Astrocyte of the spinal cord (primary cell): ENCODE data around the gene CUL1.

Source experiments
- DNase-seq: peaks from one replicate; pipeline ENCODE4 v3.0.0; 2011; ENCODE audit warnings: low read depth, low spot score
- H3K4me3 ChIP-seq: 2 replicates; pipeline ENCODE4 v1.5.1; 2011; ENCODE audit warnings: low read depth, mild to moderate bottlenecking, low read length, moderate library complexity
- in situ Hi-C: cut with HindIII; loops from 2 replicates; pipeline ENCODE4 v1.10.0; 2017; ENCODE audit warnings: low sequenced_read_pairs
- TF ChIP-seq, protein P1 (sequence below): IDR thresholded peaks from 2 replicates; pipeline ENCODE4 v1.5.1; 2012; ENCODE audit warnings: low read depth, mild to moderate bottlenecking, low read length, inconsistent platforms

CUL1 gene

DNA sequence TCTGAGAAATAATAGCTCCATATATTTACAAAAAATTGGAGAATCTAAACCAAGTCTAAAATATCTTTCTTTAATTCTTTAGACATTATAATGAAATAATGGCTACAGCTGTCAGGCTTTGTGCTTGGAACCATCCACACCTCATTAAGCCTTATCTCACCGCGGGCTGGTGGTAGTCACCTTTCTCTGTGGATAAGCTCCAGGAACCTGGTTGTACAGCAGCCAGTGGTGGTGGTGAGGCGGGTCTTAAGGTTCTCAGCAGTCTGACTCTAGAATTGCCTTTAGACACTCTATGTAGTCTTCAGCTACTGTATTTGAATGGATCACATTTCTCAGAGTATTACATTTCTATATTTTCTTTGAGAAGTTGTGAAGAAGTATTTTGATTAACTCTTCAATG is 34.2 kb downstream of the CUL1 start:
- TF ChIP-seq, protein P1, sequence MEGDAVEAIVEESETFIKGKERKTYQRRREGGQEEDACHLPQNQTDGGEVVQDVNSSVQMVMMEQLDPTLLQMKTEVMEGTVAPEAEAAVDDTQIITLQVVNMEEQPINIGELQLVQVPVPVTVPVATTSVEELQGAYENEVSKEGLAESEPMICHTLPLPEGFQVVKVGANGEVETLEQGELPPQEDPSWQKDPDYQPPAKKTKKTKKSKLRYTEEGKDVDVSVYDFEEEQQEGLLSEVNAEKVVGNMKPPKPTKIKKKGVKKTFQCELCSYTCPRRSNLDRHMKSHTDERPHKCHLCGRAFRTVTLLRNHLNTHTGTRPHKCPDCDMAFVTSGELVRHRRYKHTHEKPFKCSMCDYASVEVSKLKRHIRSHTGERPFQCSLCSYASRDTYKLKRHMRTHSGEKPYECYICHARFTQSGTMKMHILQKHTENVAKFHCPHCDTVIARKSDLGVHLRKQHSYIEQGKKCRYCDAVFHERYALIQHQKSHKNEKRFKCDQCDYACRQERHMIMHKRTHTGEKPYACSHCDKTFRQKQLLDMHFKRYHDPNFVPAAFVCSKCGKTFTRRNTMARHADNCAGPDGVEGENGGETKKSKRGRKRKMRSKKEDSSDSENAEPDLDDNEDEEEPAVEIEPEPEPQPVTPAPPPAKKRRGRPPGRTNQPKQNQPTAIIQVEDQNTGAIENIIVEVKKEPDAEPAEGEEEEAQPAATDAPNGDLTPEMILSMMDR, result no peak
- in situ Hi-C loops, result no loop called here
- H3K4me3 ChIP-seq, result no peak overlapping the region
- no peak for DNase-seq

DNA sequence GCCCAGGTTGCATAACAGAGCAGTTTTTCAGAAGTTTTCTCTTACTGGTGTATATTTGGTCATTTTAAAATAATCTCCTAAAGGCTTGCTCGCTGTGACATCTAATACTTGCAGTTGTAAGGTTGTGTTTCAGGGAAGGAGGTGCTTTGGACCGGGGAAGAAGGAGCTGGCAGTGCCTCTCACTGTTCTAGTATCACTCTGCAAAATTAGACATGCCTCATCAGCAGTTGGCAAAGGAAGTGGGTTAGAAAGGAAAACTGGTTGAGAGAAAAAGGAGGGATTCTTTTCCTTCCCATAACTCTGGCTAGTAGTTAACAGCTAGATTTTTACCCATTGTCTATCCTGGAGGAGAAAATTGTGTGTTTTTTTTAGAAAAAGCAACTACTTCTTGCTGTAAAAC is 34.8 kb downstream of the CUL1 start:
- DNase-seq, result no peak
- TF ChIP-seq, protein P1, result no peak
- in situ Hi-C loops, result no loop called here
- no peak overlapping the region for H3K4me3 ChIP-seq

DNA sequence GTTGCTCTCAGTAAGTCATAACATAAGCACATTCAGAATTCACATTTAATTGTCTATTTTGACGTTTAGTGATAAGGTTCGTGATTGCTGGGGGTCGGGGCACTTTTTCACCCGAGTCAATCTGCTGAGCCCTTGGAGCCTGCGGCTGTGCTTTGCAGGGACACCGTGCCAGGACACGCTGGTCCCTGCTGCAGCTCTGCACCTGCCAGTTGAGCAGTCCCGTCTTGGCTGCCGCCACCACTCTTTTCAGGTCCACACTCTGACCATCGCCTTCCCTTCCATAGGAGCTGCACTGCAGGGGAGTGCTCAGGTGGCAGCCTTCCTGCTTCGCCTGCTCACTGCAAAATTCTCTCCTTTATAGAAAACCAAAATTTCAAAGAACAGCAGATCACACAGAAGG is 36.4 kb downstream of the CUL1 start:
- in situ Hi-C loops, result no loop called here
- TF ChIP-seq, protein P1, result no peak

DNA sequence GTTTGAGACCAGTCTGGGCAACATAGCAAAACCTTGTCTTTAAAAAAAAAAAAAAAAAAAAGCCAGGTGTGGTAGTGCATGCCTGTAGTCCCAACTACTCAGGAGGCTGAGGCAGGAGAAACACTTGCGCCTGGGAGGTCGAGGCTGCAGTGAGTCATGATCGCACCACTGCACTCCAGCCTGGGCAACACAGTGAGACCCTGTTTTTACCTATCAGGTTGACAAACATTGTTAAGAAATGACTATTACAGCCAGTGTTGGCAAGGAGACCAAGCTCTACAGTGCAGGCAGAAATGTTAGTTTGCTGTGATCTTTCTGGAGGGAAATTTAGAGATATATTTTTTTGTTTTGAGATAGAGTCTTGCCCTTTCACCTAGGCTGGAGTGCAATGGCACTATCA is 37.3 kb downstream of the CUL1 start:
- H3K4me3 ChIP-seq, result no peak overlapping the region
- TF ChIP-seq, protein P1, result no peak
- in situ Hi-C loops, result no loop called here
- no peak for DNase-seq

More for the DNA sequence above, 36.4 kb downstream of the CUL1 start:
- no peak for DNase-seq
- no peak overlapping the region for H3K4me3 ChIP-seq

DNA sequence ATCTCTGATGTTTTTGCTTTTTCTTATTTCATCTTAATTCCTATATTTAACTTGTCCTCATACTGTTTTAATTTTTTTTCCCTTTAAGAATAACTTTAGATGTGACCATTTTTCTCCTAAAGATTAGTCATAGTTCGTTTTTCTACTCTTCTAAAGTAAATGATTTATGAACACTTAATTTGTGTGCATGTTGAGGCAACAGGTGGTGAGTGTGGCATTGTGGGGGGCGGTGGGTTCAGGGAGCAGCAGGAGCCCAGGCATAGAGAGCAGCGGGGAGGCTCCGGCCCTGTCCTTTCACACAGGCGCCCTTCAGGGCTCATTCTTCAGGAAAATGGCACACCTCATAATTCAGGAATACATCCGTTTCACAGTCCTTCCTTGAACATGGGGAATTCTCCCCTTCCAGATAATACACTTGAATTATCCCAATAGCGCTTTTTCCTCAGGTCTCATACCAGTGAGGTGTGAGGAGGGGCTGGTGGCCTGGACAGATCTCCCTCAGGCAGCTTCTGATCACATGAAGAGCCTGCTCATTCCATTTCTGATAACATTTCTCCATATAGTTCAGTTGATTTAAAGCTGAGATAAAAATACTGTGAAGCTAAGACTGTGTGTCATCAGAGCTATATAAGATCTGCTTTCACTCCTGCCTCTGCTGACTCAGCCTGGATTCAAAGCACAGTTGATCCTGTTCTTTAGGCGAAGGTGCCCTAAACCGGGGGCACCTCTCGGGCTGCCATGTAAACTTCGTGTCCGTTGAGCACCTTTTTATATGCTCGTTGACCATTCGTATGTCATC is 40.2 kb downstream of the CUL1 start:
- TF ChIP-seq, protein P1, result no peak
- H3K4me3 ChIP-seq, result no peak overlapping the region
- DNase-seq, result no peak
- in situ Hi-C loops, result no loop called here

DNA sequence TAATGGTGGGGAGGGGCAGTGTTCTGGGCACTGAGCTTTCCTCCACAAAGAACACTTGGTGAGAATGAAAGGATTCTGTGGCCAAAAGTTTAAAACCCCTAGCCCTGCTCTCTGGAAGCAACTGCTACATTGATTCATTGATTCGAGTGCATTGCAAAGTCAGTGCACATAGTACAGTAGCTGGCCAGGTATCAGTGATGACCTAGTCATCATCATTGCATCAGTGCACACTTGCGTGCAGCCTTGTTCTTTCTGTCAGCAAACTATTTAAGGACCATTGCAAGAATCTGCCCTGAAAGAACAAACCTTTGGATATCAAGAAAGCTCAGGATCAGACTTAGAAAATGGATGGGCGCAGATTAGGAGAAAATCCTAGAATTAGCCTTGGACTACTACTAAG is 47.4 kb downstream of the CUL1 start:
- DNase-seq, result no peak
- TF ChIP-seq, protein P1, result no peak
- in situ Hi-C loops, result no loop called here
- H3K4me3 ChIP-seq, result no peak overlapping the region

DNA sequence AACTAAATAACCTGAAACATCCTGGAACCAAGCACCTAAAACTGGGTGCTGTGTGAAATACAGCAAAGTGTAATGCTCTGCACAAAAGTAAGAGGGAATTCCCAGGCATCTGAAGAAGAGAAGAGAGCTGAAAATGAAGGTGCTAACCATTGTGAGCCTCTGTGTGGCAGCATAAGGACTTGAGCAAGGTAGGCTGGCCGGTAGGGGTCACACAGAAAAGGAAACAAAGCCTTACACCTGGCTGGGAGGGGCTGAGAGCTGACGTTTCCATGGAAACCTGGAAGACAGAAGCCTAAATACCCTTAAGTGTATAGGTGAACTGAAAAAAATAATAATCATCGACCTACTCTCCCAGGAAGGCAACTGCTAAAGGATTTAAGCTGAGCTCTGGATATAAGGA is 48.6 kb downstream of the CUL1 start:
- TF ChIP-seq, protein P1, result no peak
- H3K4me3 ChIP-seq, result no peak overlapping the region
- in situ Hi-C loops, result no loop called here
- DNase-seq, result no peak
